Measurements from ENCODE around the gene NHSL2.
"Not testable (repeated sequence)": the region's sequence is repeated elsewhere in the genome, so short reads cannot be mapped to it uniquely, and the experiment has no call there.

The NHSL2 gene

GRCh38 chrX:72158773-72159172, 248.1 kb downstream of the NHSL2 start:
- DNase-seq (ENCODE audit: low read depth in 1 of 2, low spot score in 1 of 2): no peak

GRCh38 chrX:72159769-72160168, 249.1 kb downstream of the NHSL2 start:
- DNase-seq (ENCODE audit: low read depth in 1 of 2, low spot score in 1 of 2): no peak

- no peak for DNase-seq (ENCODE audit: low read depth in 1 of 2, low spot score in 1 of 2)
These were observed 254.9 kb downstream of the NHSL2 start for GRCh38 chrX:72165551-72165950.

GRCh38 chrX:72169008-72169728, 258.5 kb downstream of the NHSL2 start:
- peak in 1 of 2 donors; percentile 1 for DNase-seq (ENCODE audit: low read depth in 1 of 2, low spot score in 1 of 2)

- not testable (repeated sequence) for DNase-seq (ENCODE audit: low read depth in 1 of 2, low spot score in 1 of 2)
These were observed 265.6 kb downstream of the NHSL2 start for GRCh38 chrX:72176289-72176688.

GRCh38 chrX:72176981-72177380, 266.3 kb downstream of the NHSL2 start:
- no peak for DNase-seq (ENCODE audit: low read depth in 1 of 2, low spot score in 1 of 2)

- no peak for DNase-seq (ENCODE audit: low read depth in 1 of 2, low spot score in 1 of 2)
These were observed 269.9 kb downstream of the NHSL2 start for GRCh38 chrX:72180539-72180938.

- DNase-seq (ENCODE audit: low read depth in 1 of 2, low spot score in 1 of 2): peak; percentile 62 to 68
These were observed 270.8 kb downstream of the NHSL2 start, which contains the start of gene PIN4 for GRCh38 chrX:72181178-72182125. PIN4 (plus strand) TSS chrX:72181757; CDS start chrX:72181786, 29 bp downstream.

GRCh38 chrX:72182924-72183323, 272.3 kb downstream of the NHSL2 start:
- no peak for DNase-seq (ENCODE audit: low read depth in 1 of 2, low spot score in 1 of 2)

- no peak for DNase-seq (ENCODE audit: low read depth in 1 of 2, low spot score in 1 of 2)
These were observed 291.3 kb downstream of the NHSL2 start for GRCh38 chrX:72201836-72202536.

Data from stimulated activated CD4-positive, alpha-beta T cell treated with anti-CD3 and anti-CD28 coated beads, Interleukin-15, amount 100 ng/mL, for 1 hour (primary cell).